WERI-Rb-1 (cell line): Measurements from ENCODE around the gene OR2T8.

ENCODE experiments used
- DNase-seq: peaks from one replicate; pipeline ENCODE4 v3.0.0-alpha.2; 2020
- H3K27ac ChIP-seq: fragments of 250-450 bp; sonication (Bioruptor Pico); 2 replicates; pipeline ENCODE4 v1.5.1; 2020; ENCODE audit warnings: mild to moderate bottlenecking, moderate library complexity
- H3K27me3 ChIP-seq: fragments of 250-450 bp; sonication (Bioruptor Pico); 2 replicates; pipeline ENCODE4 v1.5.1; 2021; ENCODE audit warnings: mild to moderate bottlenecking, low read depth, moderate library complexity; ENCODE audit not compliant: insufficient read depth, severe bottlenecking
- H3K36me3 ChIP-seq: fragments of 250-450 bp; sonication (Bioruptor Pico); 2 replicates; pipeline ENCODE4 v1.5.1; 2020; ENCODE audit warnings: mild to moderate bottlenecking, moderate library complexity
- H3K4me3 ChIP-seq: 2 replicates; pipeline ENCODE4 v1.5.1; 2011; ENCODE audit warnings: low read depth, mild to moderate bottlenecking, control low read depth, low read length
- H3K9me3 ChIP-seq: fragments of 250-450 bp; sonication (Bioruptor Pico); 2 replicates; pipeline ENCODE4 v1.5.1; 2021; ENCODE audit warnings: mild to moderate bottlenecking, moderate library complexity; ENCODE audit not compliant: severe bottlenecking
- TF ChIP-seq, protein P1 (sequence below): IDR thresholded peaks from 2 replicates; pipeline ENCODE4 v1.5.1; 2011; ENCODE audit warnings: low read depth, mild to moderate bottlenecking, control low read depth, inconsistent platforms, low read length

The OR2T8 gene

DNA sequence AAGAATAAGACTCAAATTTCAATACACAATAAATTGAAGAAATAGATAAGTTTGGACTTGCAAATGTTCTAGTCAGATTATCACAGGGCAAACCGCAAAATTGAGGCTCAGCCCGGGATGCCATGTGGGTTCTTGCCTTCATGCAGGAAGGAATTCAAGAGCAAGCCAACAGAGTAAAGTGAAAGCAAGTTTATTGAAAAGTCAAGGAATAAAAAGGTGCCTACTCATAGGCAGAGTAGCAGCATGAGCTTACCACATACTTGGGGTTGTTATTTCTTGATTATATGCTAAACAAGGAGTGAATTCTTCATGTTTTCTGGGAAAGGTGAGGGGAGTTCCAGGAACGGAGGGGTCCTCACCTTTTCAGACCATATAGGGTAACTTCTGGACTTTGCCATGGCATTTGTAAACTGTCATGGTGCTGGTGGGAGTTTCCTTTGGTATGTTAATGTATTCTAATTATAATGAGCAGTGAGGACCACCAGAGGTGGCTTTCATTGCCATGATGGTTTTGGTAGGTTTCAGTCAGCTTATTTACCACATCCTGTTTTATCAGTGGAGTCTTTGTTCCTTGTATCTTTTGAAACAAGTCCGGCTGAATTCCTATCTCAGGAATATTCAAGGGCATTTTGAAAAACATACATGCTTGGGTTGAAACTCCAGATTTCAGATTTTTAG is 43.0 kb downstream of the OR2T8 start:
- H3K4me3 ChIP-seq, result no peak overlapping the region
- H3K9me3 ChIP-seq, result no peaks in the 10 kb centered on the region
- H3K27ac ChIP-seq, result no peak overlapping the region
- no peak for DNase-seq
- H3K27me3 ChIP-seq, result peaks cover 59% of the 10 kb centered on the region
- TF ChIP-seq, protein P1, sequence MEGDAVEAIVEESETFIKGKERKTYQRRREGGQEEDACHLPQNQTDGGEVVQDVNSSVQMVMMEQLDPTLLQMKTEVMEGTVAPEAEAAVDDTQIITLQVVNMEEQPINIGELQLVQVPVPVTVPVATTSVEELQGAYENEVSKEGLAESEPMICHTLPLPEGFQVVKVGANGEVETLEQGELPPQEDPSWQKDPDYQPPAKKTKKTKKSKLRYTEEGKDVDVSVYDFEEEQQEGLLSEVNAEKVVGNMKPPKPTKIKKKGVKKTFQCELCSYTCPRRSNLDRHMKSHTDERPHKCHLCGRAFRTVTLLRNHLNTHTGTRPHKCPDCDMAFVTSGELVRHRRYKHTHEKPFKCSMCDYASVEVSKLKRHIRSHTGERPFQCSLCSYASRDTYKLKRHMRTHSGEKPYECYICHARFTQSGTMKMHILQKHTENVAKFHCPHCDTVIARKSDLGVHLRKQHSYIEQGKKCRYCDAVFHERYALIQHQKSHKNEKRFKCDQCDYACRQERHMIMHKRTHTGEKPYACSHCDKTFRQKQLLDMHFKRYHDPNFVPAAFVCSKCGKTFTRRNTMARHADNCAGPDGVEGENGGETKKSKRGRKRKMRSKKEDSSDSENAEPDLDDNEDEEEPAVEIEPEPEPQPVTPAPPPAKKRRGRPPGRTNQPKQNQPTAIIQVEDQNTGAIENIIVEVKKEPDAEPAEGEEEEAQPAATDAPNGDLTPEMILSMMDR, result no peak
- H3K36me3 ChIP-seq, result no peaks in the 10 kb centered on the region

DNA sequence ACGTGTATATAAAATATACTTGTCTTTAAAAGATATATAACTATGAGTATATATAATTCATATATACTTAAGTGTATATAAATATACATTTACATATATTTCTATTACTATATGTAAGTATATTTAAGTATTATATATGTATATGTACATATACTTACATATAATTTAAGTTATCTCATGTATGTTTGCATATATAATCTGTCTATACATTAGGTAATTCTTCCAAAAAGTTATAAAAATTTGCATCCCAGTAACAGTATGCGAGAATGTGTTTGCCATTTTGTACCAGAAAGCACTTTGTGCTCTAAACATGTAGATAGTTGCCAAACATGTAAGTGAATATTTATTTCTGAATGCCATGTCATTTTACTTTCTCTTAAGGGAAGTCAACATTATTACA is 44.9 kb downstream of the OR2T8 start, which contains the start of gene OR2AK2:
Gene OR2AK2 (plus strand): TSS at position 301 of the 400 bp plus-strand sequence. CDS start 144 bp downstream, outside the sequence.
- Histone ChIP-seq H3K36me3 (no peaks in the 10 kb centered on the region), H3K27ac (no peak within 1 kb of the TSS), H3K27me3 (peaks cover 62% of the 10 kb centered on the region), H3K4me3 (no peak within 1 kb of the TSS), H3K9me3 (peaks cover 2% of the 10 kb centered on the region)
- TF ChIP-seq, protein P1, result no peak
- no peak for DNase-seq

DNA sequence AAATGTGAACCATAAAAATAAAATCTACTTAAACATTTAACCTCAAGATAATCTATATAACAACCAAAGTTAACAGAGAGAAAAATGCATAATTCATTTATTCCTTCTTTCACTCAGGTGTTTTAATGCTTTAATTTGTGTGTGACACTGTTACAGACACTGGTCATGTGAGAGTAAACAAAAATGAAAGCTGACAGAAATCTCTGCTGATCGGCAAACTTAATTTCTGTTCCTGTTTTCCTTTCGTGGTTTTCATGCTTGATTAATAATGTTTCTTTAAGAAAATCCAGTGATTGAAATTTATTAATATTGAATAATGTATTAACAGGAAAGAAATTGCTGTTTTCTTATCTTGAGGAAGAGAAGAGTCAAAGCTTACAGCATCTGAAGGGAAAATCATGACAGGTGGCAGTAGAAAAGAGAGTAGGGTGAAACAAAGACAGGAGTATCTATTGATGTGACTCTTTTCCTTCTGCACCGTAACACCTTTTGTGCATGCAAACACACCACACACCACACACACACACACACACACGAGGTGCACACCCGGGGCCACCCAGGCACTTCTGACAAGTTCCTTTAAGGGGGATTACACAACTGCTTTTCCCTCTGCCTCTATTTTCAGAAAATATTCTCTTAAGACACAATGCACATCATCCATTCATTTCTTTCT is 46.6 kb downstream of the OR2T8 start:
- TF ChIP-seq, protein P1, result no peak
- Histone ChIP-seq H3K36me3 (no peaks in the 10 kb centered on the region), H3K9me3 (peaks cover 2% of the 10 kb centered on the region)

More for the DNA sequence above, 46.6 kb downstream of the OR2T8 start:
- H3K27ac ChIP-seq, result no peak overlapping the region
- H3K4me3 ChIP-seq, result no peak overlapping the region
- peaks cover 61% of the 10 kb centered on the region for H3K27me3 ChIP-seq
- no peak for DNase-seq
